DND-41 (cell line): Measurements from ENCODE around the gene NCF2.

Experiments used
- CTCF ChIP-seq: IDR thresholded peaks from 2 replicates; pipeline ENCODE4 v1.5.1; 2012; ENCODE audit warnings: borderline replicate concordance, low read length, moderate library complexity, mild to moderate bottlenecking; ENCODE audit not compliant: poor library complexity, severe bottlenecking; ENCODE audit errors: extremely low read depth
- EZH2 ChIP-seq: IDR thresholded peaks from 3 replicates; pipeline ENCODE4 v1.6.1; 2012; ENCODE audit warnings: borderline replicate concordance, low read depth, mild to moderate bottlenecking, moderate library complexity, low read length, inconsistent platforms; ENCODE audit not compliant: severe bottlenecking

DNA sequence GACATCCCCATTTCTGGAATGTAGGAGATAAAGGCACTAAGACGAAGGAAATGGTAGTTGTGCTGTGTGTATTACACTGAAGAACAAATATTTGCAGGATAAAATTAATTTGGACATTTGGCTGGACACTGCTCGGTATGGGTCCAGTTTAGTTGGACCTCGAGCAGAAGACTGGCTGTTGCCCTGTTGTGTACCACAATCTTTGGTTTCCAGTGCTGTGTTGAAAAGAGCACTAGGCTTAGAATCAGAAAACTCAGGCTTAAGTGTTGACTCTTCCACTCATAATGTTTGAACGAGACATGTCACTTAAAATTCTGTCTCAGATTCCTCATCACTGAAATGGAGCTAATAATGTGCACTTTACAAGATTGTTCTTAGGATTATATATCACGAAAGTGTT is 46.5 kb upstream of the NCF2 start:
- TF ChIP-seq CTCF: no peak
- no peak for TF ChIP-seq EZH2
